Testis (tissue), 2 donors: ENCODE measurements around the gene KLF11.

Experiments used
- POLR2A ChIP-seq: fragments of 450-650 bp; IDR thresholded peaks from one replicate; pipeline ENCODE4 v1.6.1; 2017; ENCODE audit warnings: antibody characterized with exemption, mild to moderate bottlenecking, moderate library complexity
- TF ChIP-seq, protein P1 (sequence below), 3 experiments: fragments of 450-650 bp in 2 of 3; fragments of 200-600 bp in 1 of 3; sonication (generic) in 1 of 3; IDR thresholded peaks; one replicate each; pipeline ENCODE4 v1.5.1; 2016 to 2019; ENCODE audit warnings: antibody characterized with exemption in 3 of 3, mild to moderate bottlenecking in 2 of 3, moderate library complexity in 1 of 3

DNA sequence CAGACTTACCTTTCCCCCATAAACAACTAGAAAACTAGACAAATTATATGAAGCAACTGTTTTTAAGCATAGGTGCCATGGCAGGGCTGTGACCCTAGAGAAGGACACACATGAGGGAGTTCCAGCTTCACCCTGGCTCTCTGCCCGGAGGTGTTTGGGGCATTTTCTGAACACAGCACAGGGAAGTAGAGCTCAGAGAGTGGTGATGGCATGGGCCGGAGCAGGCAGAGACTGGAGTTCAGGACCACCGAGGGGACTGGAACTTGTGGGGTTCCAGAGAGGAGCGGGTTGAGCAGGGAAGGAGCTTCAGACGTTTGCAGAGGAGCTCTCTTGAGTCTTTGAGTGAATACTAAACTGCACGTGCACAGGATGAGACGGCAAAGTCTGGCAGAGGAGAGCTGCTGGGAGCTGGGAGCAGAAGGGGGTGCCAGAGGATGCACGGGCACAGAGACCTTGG lies 26.5 kb upstream of the KLF11 start:
- TF ChIP-seq POLR2A: no peak
- TF ChIP-seq, protein P1, sequence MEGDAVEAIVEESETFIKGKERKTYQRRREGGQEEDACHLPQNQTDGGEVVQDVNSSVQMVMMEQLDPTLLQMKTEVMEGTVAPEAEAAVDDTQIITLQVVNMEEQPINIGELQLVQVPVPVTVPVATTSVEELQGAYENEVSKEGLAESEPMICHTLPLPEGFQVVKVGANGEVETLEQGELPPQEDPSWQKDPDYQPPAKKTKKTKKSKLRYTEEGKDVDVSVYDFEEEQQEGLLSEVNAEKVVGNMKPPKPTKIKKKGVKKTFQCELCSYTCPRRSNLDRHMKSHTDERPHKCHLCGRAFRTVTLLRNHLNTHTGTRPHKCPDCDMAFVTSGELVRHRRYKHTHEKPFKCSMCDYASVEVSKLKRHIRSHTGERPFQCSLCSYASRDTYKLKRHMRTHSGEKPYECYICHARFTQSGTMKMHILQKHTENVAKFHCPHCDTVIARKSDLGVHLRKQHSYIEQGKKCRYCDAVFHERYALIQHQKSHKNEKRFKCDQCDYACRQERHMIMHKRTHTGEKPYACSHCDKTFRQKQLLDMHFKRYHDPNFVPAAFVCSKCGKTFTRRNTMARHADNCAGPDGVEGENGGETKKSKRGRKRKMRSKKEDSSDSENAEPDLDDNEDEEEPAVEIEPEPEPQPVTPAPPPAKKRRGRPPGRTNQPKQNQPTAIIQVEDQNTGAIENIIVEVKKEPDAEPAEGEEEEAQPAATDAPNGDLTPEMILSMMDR (IDR thresholded peaks at IDR 0.05): no peak
